Measurements from ENCODE around the gene PLOD1.
"Not testable (repeated sequence)": the region's sequence is repeated elsewhere in the genome, so short reads cannot be mapped to it uniquely, and the experiment has no call there.

Gene PLOD1

DNA sequence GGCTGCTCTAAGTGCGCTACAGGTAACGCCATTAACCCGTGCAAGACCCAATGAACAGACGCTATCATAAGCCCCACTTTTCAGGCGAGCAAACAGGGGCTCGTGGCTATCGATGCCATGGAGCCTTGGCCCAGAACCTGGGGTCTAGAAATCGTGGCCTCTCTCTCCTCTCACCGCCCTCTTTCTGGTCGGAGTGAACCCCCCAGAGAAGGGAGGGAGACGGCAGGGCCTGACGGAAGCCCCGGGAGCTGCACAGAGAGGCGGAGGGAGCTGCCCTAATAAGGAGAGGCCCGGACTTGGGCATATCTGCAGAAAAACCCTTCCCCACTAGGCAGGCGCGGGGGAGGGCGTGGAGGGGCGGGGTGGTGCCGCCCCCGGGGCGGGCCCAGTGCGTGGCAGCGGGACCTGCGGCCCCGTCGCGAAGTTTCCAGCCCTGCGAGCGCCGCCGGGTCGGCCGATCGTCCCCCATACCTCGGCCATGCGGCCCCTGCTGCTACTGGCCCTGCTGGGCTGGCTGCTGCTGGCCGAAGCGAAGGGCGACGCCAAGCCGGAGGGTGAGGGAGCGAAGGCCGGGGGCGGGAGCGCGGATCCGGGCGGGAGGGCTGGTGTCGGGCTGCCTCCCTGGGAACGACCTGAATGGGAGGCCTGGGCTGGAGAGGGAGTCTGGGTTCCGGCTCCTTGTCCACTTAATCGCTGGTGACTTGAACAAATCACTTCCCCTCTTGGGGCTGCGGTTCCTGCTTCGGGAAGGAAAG, at the start of gene PLOD1:
TSS of gene PLOD1 (plus strand) at position 416 of the 755 bp plus-strand sequence. CDS start at position 479, 63 bp downstream.
- peak; percentile 62 to 90 (median 77) for DNase-seq (ENCODE audit: low read depth in 3 of 3)

DNA sequence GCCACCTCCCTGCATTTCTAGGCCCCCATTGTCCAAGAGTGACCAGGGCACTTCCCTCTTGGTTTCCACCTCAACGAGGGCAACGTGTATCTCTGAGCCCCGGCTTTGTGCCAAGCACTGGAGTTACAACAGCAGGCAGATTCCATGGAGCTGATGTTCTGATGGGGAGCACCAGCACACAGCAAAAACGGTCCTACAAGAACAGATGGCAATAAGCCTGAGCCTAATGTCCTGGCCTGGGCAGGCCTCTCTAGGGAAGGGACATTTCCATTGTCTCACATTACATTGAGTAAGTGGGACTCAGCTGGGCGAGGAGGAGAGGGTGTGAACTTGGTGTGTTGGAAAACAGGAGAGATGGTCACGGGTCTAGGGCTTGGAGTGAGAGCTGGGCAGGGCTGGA, 48.6 kb upstream of the PLOD1 start:
- DNase-seq (ENCODE audit: low read depth in 3 of 3), result no peak

DNA sequence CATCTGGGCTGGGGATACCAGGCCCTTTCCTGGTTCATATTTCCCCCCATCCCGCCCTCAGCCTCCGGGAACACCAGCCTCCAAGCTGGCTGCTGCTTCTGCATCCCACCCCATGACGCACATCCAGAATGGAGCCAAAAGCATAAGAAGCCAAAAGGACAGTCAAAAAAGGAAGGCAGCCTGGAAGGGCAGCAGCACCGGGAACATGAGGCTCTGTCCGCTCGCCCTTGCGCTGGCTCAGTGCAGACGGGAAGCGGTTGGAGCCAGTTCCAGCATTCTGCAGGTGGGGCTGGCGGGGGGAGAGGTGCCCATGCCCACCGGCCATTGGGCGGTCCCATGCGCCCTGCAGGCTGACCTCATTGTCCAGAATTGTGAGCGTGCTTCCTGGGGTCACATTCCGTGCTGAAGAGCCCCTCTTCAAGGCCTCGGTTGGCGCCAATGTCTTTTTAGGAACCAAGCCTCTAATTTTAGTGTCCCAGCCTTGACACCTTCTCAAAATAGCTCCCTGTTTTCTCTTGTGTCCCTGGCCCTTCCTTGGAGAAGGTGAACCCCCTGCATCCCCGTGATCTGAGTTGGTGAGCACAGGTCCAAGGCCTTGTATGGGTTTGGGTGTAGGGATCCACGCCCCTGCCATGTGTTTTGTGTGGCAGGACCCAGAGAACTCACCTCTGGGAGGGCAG, 47.4 kb upstream of the PLOD1 start:
- DNase-seq (ENCODE audit: low read depth in 3 of 3), result no peak

DNA sequence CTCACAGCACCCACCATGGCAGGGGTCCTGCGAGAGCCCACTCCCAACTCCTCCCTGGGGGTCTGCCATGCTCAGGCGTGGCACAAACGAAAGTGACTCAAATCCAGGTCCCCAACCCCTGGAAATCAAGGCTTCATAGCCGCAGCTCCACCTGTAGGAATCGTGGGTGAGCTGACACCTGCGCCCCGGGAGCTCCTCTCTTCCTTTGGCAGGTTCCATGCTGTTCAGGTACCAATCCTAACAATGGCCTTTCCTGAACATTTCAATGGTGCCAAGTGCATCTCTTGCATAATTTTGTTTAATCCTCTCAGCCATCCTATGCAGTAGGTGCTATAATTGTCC, 46.9 kb upstream of the PLOD1 start:
- DNase-seq (ENCODE audit: low read depth in 3 of 3), result no peak

DNA sequence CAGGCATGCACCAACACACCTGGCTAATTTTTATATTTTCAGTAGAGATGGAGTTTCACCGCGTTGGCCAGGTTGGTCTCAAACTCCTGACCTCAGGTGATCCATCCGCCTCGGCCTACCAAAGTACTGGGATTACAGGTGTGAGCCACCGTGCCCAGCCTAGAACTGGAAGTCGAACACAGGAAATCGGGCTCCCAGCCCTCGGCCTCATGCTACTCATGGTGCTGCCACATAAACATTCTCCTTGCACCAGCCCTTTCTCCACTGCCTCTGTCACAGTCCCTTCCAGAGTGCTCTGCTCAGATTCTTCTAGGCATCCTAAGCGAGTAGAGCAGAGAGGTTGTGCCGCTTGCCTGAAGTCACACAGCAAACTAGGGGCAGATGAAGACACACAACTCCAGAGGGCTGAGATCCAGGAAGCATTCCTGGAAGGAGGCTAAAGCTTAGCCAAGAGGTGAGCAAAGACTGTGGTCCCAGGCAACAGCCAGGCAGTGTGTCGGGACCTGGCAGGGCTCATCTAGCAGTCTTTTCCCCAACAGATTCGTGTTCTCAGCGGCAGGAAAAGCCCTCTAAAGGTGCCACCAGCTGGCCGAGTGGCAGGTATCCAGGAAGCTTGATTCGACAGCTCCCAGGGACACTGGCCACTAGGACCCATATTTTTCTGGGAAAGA, 46.2 kb upstream of the PLOD1 start:
- DNase-seq (ENCODE audit: low read depth in 3 of 3), result no peak

DNA sequence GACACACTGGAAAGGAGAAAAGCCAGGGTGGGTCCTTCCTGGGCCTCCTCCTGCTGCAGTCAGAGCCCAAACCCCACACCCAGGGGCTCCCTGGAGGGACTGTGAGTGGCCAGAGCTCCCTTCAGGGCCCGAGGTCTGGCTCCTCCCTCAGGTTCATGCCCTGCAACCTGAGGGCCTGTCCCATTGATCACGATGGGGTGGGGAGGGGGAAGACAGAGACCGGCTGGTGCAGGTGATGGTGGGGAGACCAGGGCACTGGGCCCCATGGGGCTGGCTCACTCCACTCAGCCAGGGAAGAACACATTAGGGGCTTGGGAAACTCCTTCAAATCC, 45.7 kb upstream of the PLOD1 start:
- no peak for DNase-seq (ENCODE audit: low read depth in 3 of 3)

DNA sequence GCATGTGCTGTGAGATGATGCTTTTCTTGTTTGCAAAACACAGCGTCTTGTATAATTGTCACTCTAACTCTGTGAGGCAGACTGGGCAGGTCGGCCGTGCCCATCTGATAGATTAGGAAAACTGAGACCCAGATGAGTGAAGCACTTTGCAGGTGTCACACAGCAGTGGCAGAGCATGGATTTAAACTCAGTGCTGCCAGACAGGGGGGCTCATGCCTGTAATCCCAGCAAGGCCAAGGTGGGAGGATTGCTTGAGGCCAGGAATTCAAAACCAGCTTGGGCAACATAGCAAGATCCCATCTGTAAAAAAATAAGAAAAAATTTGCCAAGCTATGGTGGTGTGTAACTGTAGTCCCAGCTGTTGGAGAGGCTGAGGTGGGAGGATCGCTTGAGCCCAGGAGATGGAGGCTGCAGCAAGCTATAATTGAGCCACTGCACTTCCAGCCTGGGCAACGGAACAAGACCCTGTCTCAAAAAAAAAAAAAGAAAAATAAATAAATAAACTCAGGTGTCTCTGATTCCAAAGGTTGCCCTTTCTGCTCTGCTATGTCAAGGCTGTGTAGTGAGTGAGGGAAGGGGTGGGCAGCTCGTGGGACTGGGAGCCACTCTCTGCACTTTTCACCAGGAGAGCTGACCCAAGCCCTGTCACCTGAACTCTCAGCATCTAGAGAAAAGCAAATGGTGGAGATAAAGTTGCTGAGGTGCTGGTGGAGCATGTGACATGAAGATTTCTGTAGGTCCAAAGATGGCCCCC, 42.9 kb upstream of the PLOD1 start:
- no peak for DNase-seq (ENCODE audit: low read depth in 3 of 3)

DNA sequence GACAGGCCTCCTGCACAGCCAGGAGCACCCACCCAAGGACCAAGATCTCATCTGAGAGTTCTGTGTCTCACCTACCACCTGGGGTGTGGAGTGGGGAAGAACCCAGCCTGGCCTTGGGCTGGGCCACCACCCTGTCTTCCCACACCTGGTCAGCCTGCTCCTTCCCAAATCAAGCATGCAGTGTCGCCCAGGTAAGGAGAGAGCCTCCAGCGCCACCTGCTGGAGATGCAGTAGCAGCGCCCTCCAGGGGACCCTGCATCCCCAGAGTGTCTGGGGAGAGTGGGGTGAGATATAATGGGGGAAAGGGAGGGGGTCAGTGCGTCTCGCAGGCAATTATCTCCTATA, 40.6 kb upstream of the PLOD1 start:
- peak; percentile 38 to 67 (median 46) for DNase-seq (ENCODE audit: low read depth in 3 of 3)

DNA sequence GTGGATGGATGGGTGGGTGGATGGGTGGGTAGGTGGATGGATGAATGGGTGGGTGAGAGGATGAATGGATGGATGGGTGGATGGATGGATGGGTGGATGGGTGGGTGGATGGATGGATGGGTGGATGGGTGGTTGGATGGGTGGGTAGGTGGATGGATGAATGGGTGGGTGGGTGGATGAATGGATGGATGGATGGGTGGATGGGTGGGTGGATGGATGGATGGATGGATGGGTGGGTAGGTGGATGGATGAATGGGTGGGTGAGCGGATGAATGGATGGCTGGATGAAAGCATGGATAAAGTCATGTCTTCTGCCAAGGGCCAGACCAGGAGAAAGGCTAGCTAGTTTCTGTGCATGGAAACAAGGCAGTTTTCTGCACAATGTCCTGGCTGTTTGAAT, 40.0 kb upstream of the PLOD1 start:
- not testable (repeated sequence) for DNase-seq (ENCODE audit: low read depth in 3 of 3)

DNA sequence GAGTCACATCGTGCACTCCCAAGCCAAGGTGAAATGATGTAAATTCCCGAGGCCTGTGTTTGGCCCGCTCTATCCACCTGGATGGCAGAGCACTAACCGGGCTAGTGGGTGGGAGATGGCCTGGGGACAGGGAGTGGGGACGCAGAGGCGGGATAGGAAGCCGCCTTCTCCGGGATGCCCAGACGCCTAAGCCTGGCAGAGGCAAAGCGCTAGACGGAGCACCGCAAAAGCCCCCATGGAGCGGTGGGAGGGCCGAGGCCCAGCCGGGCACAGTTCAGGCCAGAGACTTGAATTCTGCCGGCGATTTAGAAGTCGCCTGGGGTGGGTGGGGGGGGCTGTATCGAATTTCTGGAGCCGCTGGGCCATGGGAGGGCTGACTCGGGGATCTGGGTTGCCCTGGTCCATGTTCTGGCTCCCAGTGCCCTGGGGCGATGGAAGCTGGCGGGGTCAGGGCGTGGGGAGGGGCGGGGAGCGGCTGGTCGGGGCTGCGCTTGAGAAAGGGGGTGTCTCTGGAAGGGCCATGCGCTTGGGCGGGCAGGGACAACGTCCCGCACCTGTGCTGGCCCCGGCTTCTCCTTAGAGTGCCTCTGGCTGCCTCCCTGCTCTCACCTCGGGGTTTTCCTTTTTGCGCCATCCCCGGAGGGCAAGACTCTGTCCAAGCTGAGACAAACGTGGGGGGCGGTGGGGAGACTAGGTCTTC, 36.3 kb upstream of the PLOD1 start:
- no peak for DNase-seq (ENCODE audit: low read depth in 3 of 3)

DNA sequence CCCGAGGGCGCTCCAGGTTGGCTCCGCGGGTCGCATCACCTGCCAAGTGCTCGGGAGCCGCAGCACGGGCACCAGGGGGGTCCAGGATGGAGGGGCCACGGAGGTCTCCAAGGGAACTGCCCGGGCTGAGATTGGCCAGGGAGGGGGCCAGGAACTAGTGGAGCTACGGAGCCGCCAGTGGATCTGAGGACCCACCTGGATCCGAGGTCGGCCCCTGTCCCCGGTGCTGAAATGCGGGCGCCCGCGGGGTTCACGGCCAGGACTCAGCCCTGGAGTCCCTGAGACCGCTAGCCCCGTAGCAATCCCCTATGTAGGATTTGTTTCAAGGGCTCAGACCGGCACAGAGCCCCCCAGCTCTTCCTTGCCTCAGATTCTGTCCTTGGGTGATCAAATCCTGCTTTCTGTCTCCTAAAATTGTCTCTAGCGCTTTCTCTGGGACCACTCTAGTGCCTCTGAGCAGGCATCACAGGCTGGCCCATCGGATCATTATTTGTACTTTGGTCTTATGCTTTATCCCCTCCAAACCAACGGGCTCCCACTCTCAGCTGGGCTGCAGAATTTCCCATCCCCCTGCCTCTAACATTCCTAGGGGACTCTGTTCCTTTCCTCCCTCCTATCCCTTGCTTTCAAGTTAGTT, 35.6 kb upstream of the PLOD1 start:
- DNase-seq (ENCODE audit: low read depth in 3 of 3), result peak in 1 of 3 experiments; percentile 11

DNA sequence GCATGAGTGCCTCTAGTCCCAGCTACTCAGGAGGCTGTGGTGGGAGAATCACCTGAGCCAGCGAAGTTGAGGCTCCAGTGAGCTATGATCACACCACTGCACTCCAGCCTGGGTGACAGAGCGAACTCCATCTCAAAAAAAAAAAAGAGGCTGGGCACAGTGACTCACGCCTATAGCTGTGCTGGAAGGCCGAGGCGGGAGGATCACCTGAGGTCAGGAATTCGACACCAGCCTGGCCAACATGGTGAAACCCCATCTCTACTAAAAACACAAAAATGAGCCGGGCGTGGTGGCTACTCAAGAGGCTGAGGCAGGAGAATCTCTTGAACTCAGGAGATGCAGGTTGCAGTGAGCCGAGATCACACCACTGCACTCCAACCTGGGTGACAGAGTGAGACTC, 33.1 kb upstream of the PLOD1 start:
- not testable (repeated sequence) for DNase-seq (ENCODE audit: low read depth in 3 of 3)

DNA sequence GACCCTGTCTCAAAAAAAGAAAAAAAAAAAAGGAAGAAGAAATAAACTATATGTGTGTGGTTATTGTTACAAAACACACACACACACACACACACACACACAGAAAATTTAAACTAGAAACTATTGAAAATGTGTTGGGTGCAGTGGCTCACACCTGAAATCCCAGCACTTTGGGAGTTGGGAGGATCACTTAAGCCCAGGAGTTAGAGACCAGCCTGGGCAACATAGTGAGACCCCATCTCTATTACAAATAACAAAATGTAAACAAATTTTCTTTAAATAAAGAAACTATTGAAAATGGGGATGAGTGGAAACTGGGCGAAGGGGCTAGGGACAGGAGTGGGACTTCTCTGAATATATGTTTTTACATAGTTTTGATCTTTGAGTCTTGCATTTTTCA, 31.3 kb upstream of the PLOD1 start:
- no peak for DNase-seq (ENCODE audit: low read depth in 3 of 3)

DNA sequence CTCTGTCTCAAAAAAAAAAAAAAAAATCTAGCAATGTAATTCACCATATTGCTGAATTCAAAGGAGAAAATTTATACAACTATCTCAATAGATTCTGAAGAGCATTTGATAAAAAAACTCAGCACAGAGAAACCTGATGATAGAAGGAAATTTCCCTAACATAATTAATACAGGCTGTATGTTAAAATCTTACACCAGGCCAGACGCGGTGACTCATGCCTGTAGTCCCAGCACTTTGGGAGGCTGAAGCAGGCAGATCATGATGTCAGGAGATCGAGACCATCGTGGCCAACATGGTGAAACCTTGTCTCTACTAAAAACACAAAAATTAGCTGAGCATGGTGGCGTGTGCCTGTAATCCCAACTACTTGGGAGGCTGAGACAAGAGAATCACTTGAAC, 30.4 kb upstream of the PLOD1 start:
- DNase-seq (ENCODE audit: low read depth in 3 of 3), result not testable (repeated sequence)

DNA sequence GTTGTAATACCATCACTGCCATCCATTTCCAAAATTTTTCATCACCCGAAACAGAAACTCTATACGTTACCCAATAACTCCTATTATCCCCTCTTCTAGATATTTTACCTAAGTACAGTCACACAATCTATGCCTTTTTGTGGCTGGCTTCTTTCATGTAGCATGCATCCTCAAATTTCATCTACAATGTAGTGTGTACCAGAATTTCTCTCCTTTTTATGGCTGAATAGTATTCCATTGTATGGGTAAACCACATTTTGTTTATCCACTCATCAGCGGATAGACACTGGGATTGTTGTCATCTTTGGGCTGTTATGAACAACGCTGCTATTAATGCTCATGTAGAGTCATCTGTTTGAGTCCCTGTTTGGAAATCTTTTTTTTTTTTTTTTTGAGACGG, 29.5 kb upstream of the PLOD1 start:
- no peak for DNase-seq (ENCODE audit: low read depth in 3 of 3)

DNA sequence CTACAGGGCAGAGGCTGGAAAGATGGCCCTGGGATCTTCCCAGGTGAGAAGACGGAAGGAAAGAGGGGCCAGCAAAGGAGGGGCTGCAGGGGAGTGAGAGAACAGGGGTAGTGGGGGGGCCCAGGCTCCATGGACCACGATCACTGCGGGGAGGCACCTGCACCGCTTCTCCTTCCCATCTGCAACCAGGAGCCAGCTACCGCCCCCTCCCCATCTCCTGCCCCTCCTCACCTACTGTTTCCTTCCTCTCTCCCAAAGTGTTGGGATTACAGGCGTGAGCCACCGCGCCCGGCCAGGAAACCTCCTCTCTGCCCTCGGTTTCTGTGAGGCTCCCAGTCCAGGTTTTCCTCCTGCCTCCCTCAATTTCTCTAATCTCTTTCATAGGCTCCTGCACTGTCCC, 27.6 kb upstream of the PLOD1 start:
- no peak for DNase-seq (ENCODE audit: low read depth in 3 of 3)

DNA sequence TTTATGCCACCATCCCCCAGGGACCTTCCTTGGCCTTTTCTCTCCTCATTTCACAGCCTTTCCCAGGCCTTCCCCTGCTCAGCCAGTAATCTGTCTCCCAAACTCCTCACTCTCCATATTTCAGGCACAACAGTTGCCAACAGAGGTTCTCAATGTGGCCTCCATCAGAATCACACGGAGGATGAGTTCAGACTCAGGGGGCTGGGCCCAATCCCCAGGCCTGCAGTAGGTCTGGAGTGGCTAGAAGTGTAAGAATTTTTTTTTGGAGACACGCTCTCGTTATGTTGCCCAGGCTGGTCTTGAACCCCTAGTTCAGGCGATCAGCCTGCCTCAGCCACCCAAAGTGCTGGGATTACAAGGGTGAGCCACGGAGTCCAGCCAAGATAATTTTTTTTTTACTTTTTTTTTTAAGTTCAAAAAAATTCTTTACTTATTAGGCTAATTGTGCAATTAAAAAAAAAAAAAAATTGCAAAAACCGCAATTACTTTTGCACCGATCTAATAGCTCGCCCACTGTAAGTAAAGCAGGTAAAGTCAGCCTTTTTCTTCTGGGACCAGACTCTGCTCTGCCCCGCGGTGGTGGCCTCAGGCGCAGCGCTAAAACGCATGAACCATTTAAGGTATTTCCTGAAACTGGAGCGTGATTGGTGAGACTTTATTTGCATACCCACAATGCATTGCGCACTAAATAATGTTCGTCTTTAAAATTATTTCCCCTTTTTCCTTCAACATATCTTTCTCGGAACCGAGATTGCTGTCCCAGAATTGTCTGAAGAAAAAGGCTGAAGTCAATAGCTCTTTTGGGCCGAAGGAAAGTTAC, 27.0 kb upstream of the PLOD1 start:
- DNase-seq (ENCODE audit: low read depth in 3 of 3), result peak; percentile 60 to 84 (median 81)

DNA sequence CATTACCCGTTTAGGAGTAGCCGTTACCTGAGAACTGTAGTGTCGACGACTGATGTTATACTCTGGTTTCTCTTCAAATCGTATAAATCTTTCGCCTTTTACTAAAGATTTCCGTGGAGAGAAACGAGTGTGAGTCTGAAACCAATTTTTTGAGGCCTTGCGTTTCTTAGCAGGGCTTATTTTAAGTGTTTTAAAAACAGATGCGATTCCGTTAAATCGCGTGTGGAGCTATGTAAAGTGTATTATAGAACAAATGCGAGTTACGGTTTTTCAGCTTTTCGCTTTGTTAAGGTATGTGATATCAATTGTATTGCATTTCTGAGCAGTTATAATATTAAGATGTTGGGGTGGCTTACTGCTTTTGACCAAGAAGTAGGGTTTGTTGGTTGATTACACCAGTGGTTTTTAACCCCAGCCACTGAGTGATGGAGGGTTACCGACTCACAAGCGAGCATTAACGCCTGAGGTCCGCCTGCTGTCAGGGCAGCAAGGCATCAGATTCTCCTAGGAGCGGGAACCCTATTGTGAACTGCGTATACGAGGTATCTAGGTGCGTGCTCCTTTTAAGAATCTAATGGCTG, 26.3 kb upstream of the PLOD1 start:
- DNase-seq (ENCODE audit: low read depth in 3 of 3), result peak; percentile 50 to 77 (median 72)

DNA sequence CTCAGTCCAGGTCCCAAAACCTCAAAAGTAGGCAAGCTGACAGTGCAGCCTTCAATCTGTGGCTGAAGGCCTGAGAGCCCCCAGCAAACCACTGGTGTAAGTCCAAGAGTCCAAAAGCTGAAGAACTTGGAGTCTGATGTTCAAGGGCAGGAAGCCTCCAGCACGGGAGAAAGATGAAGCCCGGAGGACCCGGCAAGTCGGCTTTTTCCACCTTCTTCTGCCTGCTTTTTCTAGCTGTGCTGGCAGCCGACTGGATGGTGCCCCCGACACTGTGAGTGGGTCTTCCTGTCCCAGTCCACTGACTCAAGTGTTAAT, 23.6 kb upstream of the PLOD1 start:
- DNase-seq (ENCODE audit: low read depth in 3 of 3), result not testable (repeated sequence)

DNA sequence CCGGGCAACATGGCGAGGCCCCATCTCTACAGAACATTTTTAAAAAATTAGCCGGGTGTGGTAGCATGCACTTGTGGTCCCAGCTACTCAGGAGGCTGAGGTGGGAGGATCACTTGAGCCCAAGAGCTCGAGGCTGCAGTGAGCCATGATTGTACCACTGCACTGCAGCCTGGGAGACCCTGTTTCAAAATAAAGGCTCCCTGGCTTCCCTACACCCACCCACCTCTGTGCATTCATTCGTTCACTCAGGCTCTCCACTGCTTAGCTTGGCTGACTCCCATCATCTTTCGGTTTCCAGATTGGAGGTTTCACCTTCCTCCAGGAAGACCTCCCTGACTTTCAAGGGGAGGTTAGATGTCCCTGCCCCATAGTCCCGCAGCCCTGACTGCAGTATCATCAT, 22.5 kb upstream of the PLOD1 start:
- DNase-seq (ENCODE audit: low read depth in 3 of 3), result no peak
